ENCODE data around the gene ARHGAP27.

- TF ChIP-seq ESRRG (CRISPR knock-in tag; IDR thresholded peaks at IDR 0.05), result no peak
- no peak for TF ChIP-seq ZFP30 (CRISPR knock-in tag; IDR thresholded peaks at IDR 0.05)
- no peak for TF ChIP-seq ZNF70 (CRISPR knock-in tag; IDR thresholded peaks at IDR 0.05)
- no peak for TF ChIP-seq GLIS3 (CRISPR knock-in tag; IDR thresholded peaks at IDR 0.05)
- TF ChIP-seq ARNTL (CRISPR knock-in tag; IDR thresholded peaks at IDR 0.05; ENCODE audit: borderline replicate concordance, low read depth), result no peak
- no peak for TF ChIP-seq PATZ1 (CRISPR knock-in tag; IDR thresholded peaks at IDR 0.05; ENCODE audit: borderline replicate concordance)
- no peak for TF ChIP-seq POU6F1 (CRISPR knock-in tag; IDR thresholded peaks at IDR 0.05; ENCODE audit: borderline replicate concordance, low read depth)
- no peak for TF ChIP-seq BACH2 (CRISPR knock-in tag; IDR thresholded peaks at IDR 0.05; ENCODE audit: borderline replicate concordance)
- no peak for TF ChIP-seq RARB (CRISPR knock-in tag; IDR thresholded peaks at IDR 0.05)
These were observed 29.8 kb downstream of the ARHGAP27 start for GRCh38 chr17:45402916-45403315.
